ENCODE data around the gene TMEM63C. TPM values are rescaled to one million over a fixed set of nuclear protein-coding genes. Genes with fewer than 3 reads are reported as not detected.

Gene TMEM63C
- total RNA-seq, 2 donors from 2014 or later = under 0.01 TPM; not detected in 1

- Histone ChIP-seq H3K36me3 (no peaks in the 10 kb centered on the region), H3K27me3 (replicated peaks; ENCODE audit: insufficient read depth) (no peaks in the 10 kb centered on the region), H3K9me3 (no peaks in the 10 kb centered on the region), H3K4me3 (no peak overlapping the region), H3K27ac (no peak overlapping the region), H3K4me1 (ENCODE audit: control insufficient read depth in 1 of 2, low read depth in 2 of 2) (no peaks in the 10 kb centered on the region)
- TF ChIP-seq CTCF (IDR thresholded peaks at IDR 0.05) = no peak
- ATAC-seq (ENCODE audit: insufficient number of reproducible peaks, low FRiP score, low read depth) (no peak), DNase-seq (ENCODE audit: low spot score) (no peak)
These were observed 65.2 kb downstream of the TMEM63C start for GRCh38 chr14:77246784-77247183.

GRCh38 chr14:77248666-77249065 lies 67.1 kb downstream of the TMEM63C start:
- no peak for ATAC-seq (ENCODE audit: insufficient number of reproducible peaks, low FRiP score, low read depth)
- Histone ChIP-seq H3K4me3 (no peak overlapping the region), H3K9me3 (no peaks in the 10 kb centered on the region), H3K36me3 (no peaks in the 10 kb centered on the region), H3K4me1 (ENCODE audit: control insufficient read depth in 1 of 2, low read depth in 2 of 2) (no peaks in the 10 kb centered on the region), H3K27ac (no peak overlapping the region), H3K27me3 (replicated peaks; ENCODE audit: insufficient read depth) (no peaks in the 10 kb centered on the region)
- no peak for TF ChIP-seq CTCF (IDR thresholded peaks at IDR 0.05)
- DNase-seq (ENCODE audit: low spot score) = no peak

- TF ChIP-seq CTCF (IDR thresholded peaks at IDR 0.05) = no peak
- H3K36me3 ChIP-seq = no peaks in the 10 kb centered on the region
- ATAC-seq (ENCODE audit: insufficient number of reproducible peaks, low FRiP score, low read depth) = no peak
- DNase-seq (ENCODE audit: low spot score) = no peak
- no peak overlapping the region for H3K4me3 ChIP-seq
- no peaks in the 10 kb centered on the region for H3K27me3 ChIP-seq (replicated peaks; ENCODE audit: insufficient read depth)
- no peak overlapping the region for H3K27ac ChIP-seq
- no peaks in the 10 kb centered on the region for H3K9me3 ChIP-seq
- H3K4me1 ChIP-seq (ENCODE audit: control insufficient read depth in 1 of 2, low read depth in 2 of 2) = no peaks in the 10 kb centered on the region
These were observed 67.7 kb downstream of the TMEM63C start for GRCh38 chr14:77249286-77249685.

- ATAC-seq (ENCODE audit: insufficient number of reproducible peaks, low FRiP score, low read depth) (no peak), DNase-seq (ENCODE audit: low spot score) (no peak)
- H3K27me3 ChIP-seq (replicated peaks; ENCODE audit: insufficient read depth) = no peaks in the 10 kb centered on the region
- no peak overlapping the region for H3K27ac ChIP-seq
- H3K36me3 ChIP-seq = no peaks in the 10 kb centered on the region
- no peak overlapping the region for H3K4me3 ChIP-seq
- no peaks in the 10 kb centered on the region for H3K9me3 ChIP-seq
- TF ChIP-seq CTCF (IDR thresholded peaks at IDR 0.05) = no peak
- no peaks in the 10 kb centered on the region for H3K4me1 ChIP-seq (ENCODE audit: control insufficient read depth in 1 of 2, low read depth in 2 of 2)
These were observed 69.3 kb downstream of the TMEM63C start for GRCh38 chr14:77250927-77251326.

- H3K4me1 ChIP-seq (ENCODE audit: control insufficient read depth in 1 of 2, low read depth in 2 of 2) = no peaks in the 10 kb centered on the region
- no peak for TF ChIP-seq CTCF (IDR thresholded peaks at IDR 0.05)
- DNase-seq (ENCODE audit: low spot score) (no peak), ATAC-seq (ENCODE audit: insufficient number of reproducible peaks, low FRiP score, low read depth) (no peak)
- no peaks in the 10 kb centered on the region for H3K36me3 ChIP-seq
- no peak overlapping the region for H3K27ac ChIP-seq
- H3K4me3 ChIP-seq = no peak overlapping the region
- no peaks in the 10 kb centered on the region for H3K27me3 ChIP-seq (replicated peaks; ENCODE audit: insufficient read depth)
- H3K9me3 ChIP-seq = no peaks in the 10 kb centered on the region
These were observed 70.3 kb downstream of the TMEM63C start for GRCh38 chr14:77251870-77252269.

Measured in thoracic aorta (tissue), 2 donors.